ENCODE results near the gene USF1. TPM values are rescaled to one million over a fixed set of nuclear protein-coding genes. Genes with fewer than 3 reads are reported as not detected.
"Not testable (repeated sequence)": the region's sequence is repeated elsewhere in the genome, so short reads cannot be mapped to it uniquely, and the experiment has no call there.

The USF1 gene
- total RNA-seq, 1 experiment from 2014 or later, result 57.9 TPM

DNA sequence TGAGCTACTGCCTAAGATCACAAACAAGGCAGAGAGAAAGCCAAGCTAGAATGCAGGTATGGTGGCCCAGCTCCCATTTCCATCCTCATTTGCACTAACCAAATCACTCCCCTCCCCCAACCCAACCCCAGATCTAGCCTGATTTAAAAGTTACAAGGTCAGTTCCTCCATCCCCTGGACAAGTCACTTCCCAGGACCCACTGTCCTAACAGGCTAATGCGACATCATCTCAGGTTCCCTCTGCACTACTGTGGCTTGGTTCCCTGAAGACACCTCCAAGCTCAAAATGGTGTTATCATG lies 27.2 kb downstream of the USF1 start:
- Histone ChIP-seq H3K4me3 (ENCODE audit: low read depth, low read length, poor library complexity, severe bottlenecking) (no peak overlapping the region), H3K4me1 (ENCODE audit: insufficient read depth, low read length, poor library complexity, severe bottlenecking) (peaks cover 9% of the 10 kb centered on the region), H3K27ac (ENCODE audit: low read depth, low read length, poor library complexity, severe bottlenecking) (no peak overlapping the region), H3K9me3 (ENCODE audit: low read depth, low read length, poor library complexity, severe bottlenecking) (no peaks in the 10 kb centered on the region), H3K36me3 (ENCODE audit: insufficient read depth, low read length, poor library complexity, severe bottlenecking) (no peaks in the 10 kb centered on the region), H3K27me3 (replicated peaks; ENCODE audit: insufficient read depth, low read depth, low read length, poor library complexity) (peaks cover 9% of the 10 kb centered on the region)
- BruUV-seq (replicated peaks), result no TSS peak
- ChIA-PET POLR2A (ENCODE audit: low non-redundant PET) (no interaction called here), CTCF (interaction anchor here (0.8 kb wide), 1 partner anchor 23 kb away, joined by 3 read pairs; no protein-coding TSS in a partner anchor)
- intact Hi-C loops (cut with micrococcal nuclease; ENCODE audit: unreplicated experiment), result no loop called here
- TF ChIP-seq, protein P1, sequence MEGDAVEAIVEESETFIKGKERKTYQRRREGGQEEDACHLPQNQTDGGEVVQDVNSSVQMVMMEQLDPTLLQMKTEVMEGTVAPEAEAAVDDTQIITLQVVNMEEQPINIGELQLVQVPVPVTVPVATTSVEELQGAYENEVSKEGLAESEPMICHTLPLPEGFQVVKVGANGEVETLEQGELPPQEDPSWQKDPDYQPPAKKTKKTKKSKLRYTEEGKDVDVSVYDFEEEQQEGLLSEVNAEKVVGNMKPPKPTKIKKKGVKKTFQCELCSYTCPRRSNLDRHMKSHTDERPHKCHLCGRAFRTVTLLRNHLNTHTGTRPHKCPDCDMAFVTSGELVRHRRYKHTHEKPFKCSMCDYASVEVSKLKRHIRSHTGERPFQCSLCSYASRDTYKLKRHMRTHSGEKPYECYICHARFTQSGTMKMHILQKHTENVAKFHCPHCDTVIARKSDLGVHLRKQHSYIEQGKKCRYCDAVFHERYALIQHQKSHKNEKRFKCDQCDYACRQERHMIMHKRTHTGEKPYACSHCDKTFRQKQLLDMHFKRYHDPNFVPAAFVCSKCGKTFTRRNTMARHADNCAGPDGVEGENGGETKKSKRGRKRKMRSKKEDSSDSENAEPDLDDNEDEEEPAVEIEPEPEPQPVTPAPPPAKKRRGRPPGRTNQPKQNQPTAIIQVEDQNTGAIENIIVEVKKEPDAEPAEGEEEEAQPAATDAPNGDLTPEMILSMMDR (conservative IDR thresholded peaks at IDR 0.05; ENCODE audit: low read depth, low read length), result no peak
- no peak for TF ChIP-seq EZH2 (IDR thresholded peaks at IDR 0.05; ENCODE audit: borderline replicate concordance, low read depth, low read length, poor library complexity, severe bottlenecking)
- DNase-seq (ENCODE audit: low spot score), result no peak

DNA sequence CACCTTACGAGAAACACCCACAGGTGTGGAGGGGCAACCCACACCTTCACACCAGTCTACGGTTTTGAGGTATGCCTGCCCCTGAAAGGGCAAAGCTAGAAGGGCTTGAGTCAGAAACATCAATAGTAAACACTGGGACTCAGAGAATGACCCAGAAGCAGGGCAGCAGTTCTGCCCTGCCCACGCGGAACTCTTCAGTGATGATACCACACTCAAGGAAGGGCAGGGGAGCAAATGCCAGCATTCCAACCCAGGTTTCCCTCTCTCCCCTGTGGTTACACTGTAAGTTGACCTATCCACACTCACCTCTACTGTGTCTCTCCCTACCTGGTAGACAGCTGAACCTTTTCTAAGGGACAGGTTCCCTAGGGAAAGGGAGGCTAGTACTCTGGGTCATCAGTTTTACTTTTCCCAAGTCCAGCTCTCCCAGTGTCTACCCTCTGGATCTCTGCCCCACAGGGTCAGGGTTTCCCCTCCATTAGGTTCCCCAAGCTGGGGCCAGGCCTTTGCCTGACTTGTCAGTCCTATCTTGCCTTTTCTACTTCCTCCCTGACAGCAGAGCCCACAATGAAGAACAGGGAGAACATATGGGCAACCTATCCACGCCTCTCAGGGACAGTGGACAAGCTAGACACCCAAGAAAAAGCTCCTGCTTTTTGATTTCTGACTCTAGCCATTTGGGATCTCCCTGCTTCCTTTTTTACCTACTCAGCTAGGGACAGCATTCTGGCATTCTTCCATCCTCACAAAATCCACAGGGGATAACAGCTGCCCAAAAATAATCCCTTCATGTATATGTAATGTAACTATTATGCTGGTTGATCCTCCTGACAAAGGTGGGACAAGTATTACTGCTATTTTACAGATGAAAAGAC lies 27.8 kb downstream of the USF1 start:
- Histone ChIP-seq H3K27me3 (replicated peaks; ENCODE audit: insufficient read depth, low read depth, low read length, poor library complexity) (peaks cover 9% of the 10 kb centered on the region), H3K4me1 (ENCODE audit: insufficient read depth, low read length, poor library complexity, severe bottlenecking) (peaks cover 9% of the 10 kb centered on the region), H3K27ac (ENCODE audit: low read depth, low read length, poor library complexity, severe bottlenecking) (no peak overlapping the region), H3K9me3 (ENCODE audit: low read depth, low read length, poor library complexity, severe bottlenecking) (no peaks in the 10 kb centered on the region), H3K4me3 (ENCODE audit: low read depth, low read length, poor library complexity, severe bottlenecking) (no peak overlapping the region), H3K36me3 (ENCODE audit: insufficient read depth, low read length, poor library complexity, severe bottlenecking) (no peaks in the 10 kb centered on the region)
- TF ChIP-seq EZH2 (IDR thresholded peaks at IDR 0.05; ENCODE audit: borderline replicate concordance, low read depth, low read length, poor library complexity, severe bottlenecking), result no peak
- TF ChIP-seq, protein P1 (conservative IDR thresholded peaks at IDR 0.05; ENCODE audit: low read depth, low read length), result no peak
- POLR2A ChIA-PET (ENCODE audit: low non-redundant PET), result no interaction called here
- CTCF ChIA-PET, result interaction anchor here (0.8 kb wide), 1 partner anchor 24 kb away, joined by 3 read pairs; no protein-coding TSS in a partner anchor
- intact Hi-C loops (cut with micrococcal nuclease; ENCODE audit: unreplicated experiment), result no loop called here
- BruUV-seq (replicated peaks), result no TSS peak
- no peak for DNase-seq (ENCODE audit: low spot score)

DNA sequence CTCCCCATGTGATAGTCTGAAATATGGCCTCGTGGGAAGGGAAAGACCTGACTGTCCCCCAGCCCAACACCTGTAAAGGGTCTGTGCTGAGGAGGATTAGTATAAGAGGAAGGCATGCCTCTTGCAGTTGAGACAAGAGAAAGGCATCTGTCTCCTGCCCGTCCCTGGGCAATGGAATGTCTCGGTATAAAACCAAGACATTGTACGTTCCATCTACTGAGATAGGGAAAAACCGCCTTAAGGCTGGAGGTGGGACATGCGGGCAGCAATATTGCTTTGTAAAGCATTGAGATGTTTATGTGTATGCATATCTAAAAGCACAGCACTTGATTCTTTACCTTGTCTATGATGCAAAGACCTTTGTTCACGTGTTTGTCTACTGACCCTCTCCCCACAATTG lies 28.6 kb downstream of the USF1 start:
- DNase-seq (ENCODE audit: low spot score); H3K27me3 ChIP-seq (replicated peaks; ENCODE audit: insufficient read depth, low read depth, low read length, poor library complexity); H3K9me3 ChIP-seq (ENCODE audit: low read depth, low read length, poor library complexity, severe bottlenecking); intact Hi-C loops (cut with micrococcal nuclease; ENCODE audit: unreplicated experiment); CTCF ChIA-PET; H3K36me3 ChIP-seq (ENCODE audit: insufficient read depth, low read length, poor library complexity, severe bottlenecking); H3K27ac ChIP-seq (ENCODE audit: low read depth, low read length, poor library complexity, severe bottlenecking); POLR2A ChIA-PET (ENCODE audit: low non-redundant PET); H3K4me1 ChIP-seq (ENCODE audit: insufficient read depth, low read length, poor library complexity, severe bottlenecking); H3K4me3 ChIP-seq (ENCODE audit: low read depth, low read length, poor library complexity, severe bottlenecking); BruUV-seq (replicated peaks): not testable (repeated sequence)

DNA sequence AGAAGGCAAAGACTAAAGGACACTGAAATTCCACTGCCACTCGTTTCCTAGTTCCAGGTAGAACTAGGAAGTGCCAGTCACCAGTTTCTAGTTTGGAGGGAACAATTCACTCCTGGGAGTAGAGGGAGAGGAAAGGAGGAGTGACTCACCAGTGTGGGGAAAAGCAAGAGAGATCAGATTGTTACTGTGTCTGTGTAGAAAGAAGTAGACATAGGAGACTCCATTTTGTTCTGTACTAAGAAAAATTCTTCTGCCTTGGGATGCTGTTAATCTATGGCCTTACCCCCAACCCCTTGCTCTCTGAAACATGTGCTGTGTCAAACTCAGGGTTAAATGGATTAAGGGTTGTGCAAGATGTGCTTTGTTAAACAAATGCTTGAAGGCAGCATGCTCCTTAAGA lies 29.1 kb downstream of the USF1 start:
- CTCF ChIA-PET; DNase-seq (ENCODE audit: low spot score); H3K36me3 ChIP-seq (ENCODE audit: insufficient read depth, low read length, poor library complexity, severe bottlenecking); BruUV-seq (replicated peaks); H3K27ac ChIP-seq (ENCODE audit: low read depth, low read length, poor library complexity, severe bottlenecking); H3K9me3 ChIP-seq (ENCODE audit: low read depth, low read length, poor library complexity, severe bottlenecking); intact Hi-C loops (cut with micrococcal nuclease; ENCODE audit: unreplicated experiment); H3K4me3 ChIP-seq (ENCODE audit: low read depth, low read length, poor library complexity, severe bottlenecking); H3K4me1 ChIP-seq (ENCODE audit: insufficient read depth, low read length, poor library complexity, severe bottlenecking); POLR2A ChIA-PET (ENCODE audit: low non-redundant PET); H3K27me3 ChIP-seq (replicated peaks; ENCODE audit: insufficient read depth, low read depth, low read length, poor library complexity): not testable (repeated sequence)
